Suprapubic skin (tissue), 4 donors: ENCODE data around the gene PLXNB1.

Experiments used
- CTCF ChIP-seq, 2 donors: fragments of 200-600 bp in 1 of 2; fragments of 450-650 bp in 1 of 2; sonication (generic) in 1 of 2; IDR thresholded peaks; one replicate each; pipeline ENCODE4 v1.5.1; 2016 to 2019; ENCODE audit warnings: antibody characterized with exemption in 2 of 2, mild to moderate bottlenecking in 1 of 2, moderate library complexity in 1 of 2
- POLR2A ChIP-seq, 2 donors: fragments of 450-650 bp; IDR thresholded peaks; one replicate each; pipeline ENCODE4 v1.6.1; 2017; ENCODE audit warnings: antibody characterized with exemption in 2 of 2, mild to moderate bottlenecking in 2 of 2, moderate library complexity in 2 of 2
- POLR2AphosphoS5 ChIP-seq, 3 donors: sonication (generic); formaldehyde crosslinking; IDR thresholded peaks; one replicate each; pipeline ENCODE4 v1.6.1; 2017; ENCODE audit warnings: antibody characterized with exemption in 3 of 3

GRCh38 chr3:48419149-48419548, 10.7 kb downstream of the PLXNB1 start:
- no peak for TF ChIP-seq POLR2A (IDR thresholded peaks at IDR 0.05)
- no peak for TF ChIP-seq CTCF (IDR thresholded peaks at IDR 0.05)
- no peak for TF ChIP-seq POLR2AphosphoS5 (IDR thresholded peaks at IDR 0.05)
